Hematopoietic multipotent progenitor cell treated with erythropoietin and hydrocortisone succinate and interleukin-3 and kit ligand, for 17 days (in vitro differentiated cells): Measurements from ENCODE around the gene MRPL24.

Experiments
- DNase-seq: peaks from one replicate; pipeline ENCODE4 v3.0.0-alpha.2; 2015; ENCODE audit warnings: low spot score

Gene MRPL24

GRCh38 chr1:156743367-156744302, 2.7 kb upstream of the MRPL24 start:
- DNase-seq: no peak

- no peak for DNase-seq
These were observed 1.9 kb upstream of the MRPL24 start for GRCh38 chr1:156742801-156743200.

GRCh38 chr1:156742017-156742416, 1.1 kb upstream of the MRPL24 start:
- no peak for DNase-seq

- DNase-seq: no peak
These were observed 644 bp upstream of the MRPL24 start for GRCh38 chr1:156741481-156741983.

- peak; percentile 16 for DNase-seq
These were observed 599 bp downstream of the MRPL24 start for GRCh38 chr1:156740237-156740740.

- no peak for DNase-seq
These were observed 2.0 kb downstream of the MRPL24 start for GRCh38 chr1:156738916-156739315.

GRCh38 chr1:156738407-156738806, 2.5 kb downstream of the MRPL24 start:
- no peak for DNase-seq

GRCh38 chr1:156733989-156734584, 6.8 kb downstream of the MRPL24 start:
- DNase-seq: no peak

- peak; percentile 97 for DNase-seq
These were observed 12.1 kb downstream of the MRPL24 start, which contains the start of gene ISG20L2 for GRCh38 chr1:156728599-156729462. ISG20L2 (minus strand) TSS chr1:156728766; CDS start chr1:156727652, 1,114 bp downstream.

GRCh38 chr1:156727926-156728598, 12.8 kb downstream of the MRPL24 start, which contains the start of gene METTL25B:
METTL25B (plus strand) TSS chr1:156728469; CDS start chr1:156729105, 636 bp downstream.
- DNase-seq: peak; percentile 80

GRCh38 chr1:156727492-156727891, 13.4 kb downstream of the MRPL24 start:
- DNase-seq: no peak

GRCh38 chr1:156726549-156727226, 14.2 kb downstream of the MRPL24 start:
- DNase-seq: peak; percentile 84

GRCh38 chr1:156725683-156726280, 15.1 kb downstream of the MRPL24 start:
- DNase-seq: peak; percentile 93

GRCh38 chr1:156721535-156721934, 19.4 kb downstream of the MRPL24 start:
- DNase-seq: no peak

GRCh38 chr1:156721131-156721530, 19.8 kb downstream of the MRPL24 start:
- DNase-seq: no peak

- DNase-seq: no peak
These were observed 23.5 kb downstream of the MRPL24 start for GRCh38 chr1:156717351-156717750.

- no peak for DNase-seq
These were observed 26.1 kb downstream of the MRPL24 start for GRCh38 chr1:156714830-156715229.

GRCh38 chr1:156712626-156713025, 28.3 kb downstream of the MRPL24 start:
- no peak for DNase-seq

GRCh38 chr1:156711011-156711817, 29.7 kb downstream of the MRPL24 start:
- no peak for DNase-seq
